Iris pigment epithelial cell (primary cell): ENCODE data around the gene OR2T34.
"Not testable (repeated sequence)": the region's sequence is repeated elsewhere in the genome, so short reads cannot be mapped to it uniquely, and the experiment has no call there.

Source experiments
- DNase-seq: peaks from one replicate; pipeline ENCODE4 v3.0.0-alpha.2; 2011; ENCODE audit warnings: low read depth

Gene OR2T34

DNA sequence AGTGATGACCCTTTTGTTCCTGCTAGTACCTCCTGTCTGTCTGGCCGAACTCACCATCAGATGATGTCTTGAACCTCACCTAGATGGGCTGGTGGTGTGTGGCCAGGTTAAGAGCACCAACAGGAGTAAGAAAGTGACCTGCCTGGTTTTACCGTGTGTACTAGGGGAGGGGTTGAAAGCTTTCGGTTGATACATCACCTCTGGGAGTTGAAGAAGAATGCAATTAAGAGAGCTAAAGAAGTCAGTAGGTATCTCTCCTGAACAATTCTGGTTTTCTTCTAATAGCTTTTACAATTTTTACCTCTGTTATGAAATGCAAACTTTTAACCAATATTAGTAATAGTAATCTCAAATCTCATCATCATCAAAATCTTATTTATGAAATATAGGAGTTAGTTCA lies 11.9 kb downstream of the OR2T34 start, which contains the start of gene OR2T29:
TSS of gene OR2T29 (minus strand) at position 101 of the 400 bp plus-strand sequence. CDS start 3,281 bp downstream, outside the sequence.
- not testable (repeated sequence) for DNase-seq

DNA sequence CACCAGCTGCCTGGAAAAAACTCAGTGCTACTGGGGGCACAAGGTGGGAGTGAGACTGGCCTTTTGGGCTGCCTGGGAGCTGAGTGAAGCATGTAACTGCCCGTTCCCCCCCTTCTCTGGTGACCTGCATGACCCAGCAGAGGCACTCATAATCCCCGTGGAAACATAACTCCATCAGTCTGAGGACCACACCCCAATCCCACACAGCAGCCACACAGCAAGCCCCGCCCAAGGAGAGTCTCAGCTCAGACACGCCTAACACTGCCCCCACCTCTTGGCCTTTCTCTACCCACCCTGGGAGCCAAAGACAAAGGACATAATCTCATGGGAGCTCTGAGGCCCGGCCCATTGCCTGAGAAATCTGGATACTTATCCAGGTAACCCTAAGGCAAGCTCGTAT lies 23.5 kb downstream of the OR2T34 start:
- not testable (repeated sequence) for DNase-seq

DNA sequence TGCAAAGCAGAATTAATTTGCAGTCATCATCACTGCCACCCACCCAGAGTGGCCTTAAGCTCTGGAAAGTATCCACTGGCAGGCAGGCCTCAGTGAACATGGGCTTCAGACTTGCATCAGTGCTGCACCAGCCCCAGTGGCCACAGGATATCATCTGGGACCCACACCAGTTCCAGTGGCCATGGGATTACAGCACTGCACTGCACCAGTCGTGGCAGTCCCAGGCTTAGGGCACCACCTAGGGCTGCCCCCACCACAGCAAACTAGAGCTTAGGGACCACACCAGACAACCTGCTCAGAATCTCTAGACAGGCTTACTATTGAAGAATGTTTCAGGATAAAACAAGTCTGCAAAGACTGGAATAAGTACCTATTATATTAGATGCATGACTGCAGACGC lies 27.2 kb downstream of the OR2T34 start:
- not testable (repeated sequence) for DNase-seq

DNA sequence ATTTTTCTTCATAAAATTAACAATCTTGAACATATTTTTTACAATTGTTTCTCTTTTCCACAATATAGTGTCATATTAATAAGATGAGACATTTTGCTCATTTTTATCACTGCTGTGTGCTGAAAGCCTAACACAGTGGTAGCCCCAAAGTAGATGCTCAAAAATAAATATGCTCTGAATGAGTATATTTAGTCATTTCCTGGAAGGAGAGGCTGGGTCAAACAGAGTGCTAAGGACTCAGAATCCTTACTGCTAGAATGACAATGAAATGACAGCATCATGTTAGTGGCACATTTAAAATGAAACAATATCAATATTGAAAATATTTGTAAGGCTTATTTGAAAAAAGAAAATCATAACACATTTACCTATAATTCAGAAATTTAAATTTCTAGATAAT lies 37.1 kb downstream of the OR2T34 start:
- DNase-seq = not testable (repeated sequence)
